ENCODE data around the gene KRTAP12-1.

The KRTAP12-1 gene, protein sequence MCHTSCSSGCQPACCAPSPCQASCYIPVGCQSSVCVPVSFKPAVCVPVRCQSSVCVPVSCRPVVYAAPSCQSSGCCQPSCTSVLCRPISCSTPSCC

DNA sequence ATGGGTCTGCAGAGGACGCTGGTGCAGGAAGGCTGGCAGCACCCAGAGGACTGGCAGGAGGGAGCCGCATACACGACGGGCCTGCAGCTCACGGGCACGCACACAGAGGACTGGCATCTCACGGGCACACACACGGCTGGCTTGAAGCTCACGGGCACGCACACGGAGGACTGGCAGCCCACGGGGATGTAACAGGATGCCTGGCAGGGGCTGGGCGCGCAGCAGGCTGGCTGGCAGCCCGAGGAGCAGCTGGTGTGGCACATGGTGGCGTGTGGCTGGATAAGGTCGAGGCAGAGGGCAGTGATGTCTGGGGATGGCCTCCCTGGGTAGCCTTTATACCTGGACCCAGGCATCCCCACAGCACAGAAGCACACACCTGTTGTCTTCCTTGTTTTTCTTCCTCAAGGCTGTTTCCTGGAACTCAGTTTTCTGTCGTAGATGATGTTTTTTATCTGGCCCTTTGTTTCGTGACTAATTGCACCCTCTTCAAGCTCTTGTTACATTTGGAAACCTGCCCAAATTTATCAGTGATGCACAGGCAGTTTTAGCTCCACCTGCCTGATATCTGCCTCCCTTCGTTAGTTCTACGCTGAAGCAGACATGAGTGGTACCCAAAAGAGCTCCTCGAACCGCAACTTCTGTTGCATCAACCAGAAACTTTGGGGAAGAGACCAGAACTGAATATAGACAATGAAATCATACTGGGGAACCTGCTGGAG lies at the start of gene KRTAP12-1:
TSS of gene KRTAP12-1 (minus strand) at position 303 of the 719 bp plus-strand sequence. CDS start at position 263, 40 bp downstream.
- DNase-seq (ENCODE audit: low read depth in 2 of 3, low spot score in 1 of 3): no peak

DNA sequence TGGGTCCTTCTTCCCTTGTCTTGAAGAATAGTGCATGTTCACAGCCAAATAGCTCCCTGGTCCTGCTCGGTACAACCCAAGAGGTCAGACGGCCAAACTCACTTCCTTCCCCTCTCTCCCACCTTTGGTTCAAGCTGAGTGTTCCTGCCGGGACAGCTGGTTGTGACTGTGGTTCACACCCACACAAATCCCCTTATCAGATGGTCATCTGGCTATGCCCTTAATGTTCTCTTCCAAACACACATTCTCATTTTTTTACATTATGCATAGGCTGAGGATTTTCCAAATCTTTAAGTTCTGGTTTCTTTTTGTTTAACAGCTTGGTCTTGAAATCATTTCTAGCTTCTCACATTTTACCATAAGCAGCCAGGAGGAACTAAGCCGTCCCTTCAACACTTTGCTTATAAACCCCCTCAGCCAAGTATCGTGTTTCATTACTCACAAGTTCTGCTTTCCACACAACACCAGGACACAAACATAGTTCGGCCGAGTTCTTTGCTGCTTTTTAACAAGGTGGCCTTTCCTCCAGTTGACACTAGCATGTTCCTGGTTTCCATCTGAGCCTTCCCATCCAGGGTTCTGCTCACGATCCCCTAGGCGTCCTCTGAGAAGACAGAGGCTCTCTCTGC lies 49.1 kb upstream of the KRTAP12-1 start:
- no peak for DNase-seq (ENCODE audit: low read depth in 2 of 3, low spot score in 1 of 3)

- DNase-seq (ENCODE audit: low read depth in 2 of 3, low spot score in 1 of 3): no peak
Measured at GRCh38 chr21:44730028-44730395, 48.0 kb upstream of the KRTAP12-1 start.

DNA sequence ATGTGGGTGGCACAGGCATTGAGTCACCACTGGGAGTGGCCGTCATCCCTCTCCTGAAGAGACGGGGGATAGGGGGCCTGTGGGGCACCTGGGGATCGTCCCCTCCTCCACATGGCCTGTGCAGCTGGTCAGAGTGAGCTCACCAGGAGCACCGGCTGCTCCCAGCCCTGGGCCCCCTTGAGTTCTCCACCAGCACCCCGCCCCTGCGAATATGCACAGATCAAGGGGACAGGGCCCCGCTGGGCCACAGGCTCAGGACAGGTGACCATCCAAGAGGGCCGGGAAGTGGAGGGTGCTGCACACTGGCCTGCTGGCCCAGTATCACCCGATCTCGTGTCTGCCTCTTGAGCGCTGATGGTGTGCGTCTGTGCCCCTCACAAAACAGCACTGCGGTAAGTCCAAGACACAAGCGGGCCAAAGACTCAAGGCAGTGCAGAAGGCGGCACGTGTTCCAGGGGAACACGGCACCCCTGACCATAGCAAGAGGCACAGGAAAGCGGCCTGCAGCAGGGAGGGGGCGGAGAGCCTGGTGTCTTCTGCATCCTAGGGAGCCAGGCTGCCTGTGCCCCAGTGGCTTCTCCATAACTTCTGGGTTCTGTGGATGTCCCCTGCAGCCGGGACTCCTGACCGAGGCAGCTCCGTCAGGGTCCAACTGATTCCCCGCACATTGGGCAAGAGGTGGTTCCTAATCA lies 47.5 kb upstream of the KRTAP12-1 start:
- no peak for DNase-seq (ENCODE audit: low read depth in 2 of 3, low spot score in 1 of 3)

DNA sequence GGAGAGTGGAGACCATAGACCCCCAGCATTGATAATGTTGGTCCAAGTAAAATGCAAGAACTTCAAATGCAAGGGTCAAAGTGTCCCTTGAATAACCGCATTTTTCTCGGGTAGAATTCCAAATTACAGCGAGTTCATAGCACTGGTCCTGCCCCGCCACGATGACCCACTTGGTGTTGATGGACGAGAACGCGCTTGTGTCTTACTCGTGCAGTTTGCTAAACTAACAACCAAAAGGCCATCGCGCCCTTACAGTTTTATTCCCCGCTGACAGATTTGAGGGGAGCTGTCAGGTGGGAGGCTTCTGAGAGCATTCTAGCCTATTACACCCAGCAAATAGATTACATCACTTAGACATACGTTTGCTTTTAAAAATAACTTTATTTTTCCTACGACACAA lies 46.8 kb upstream of the KRTAP12-1 start:
- no peak for DNase-seq (ENCODE audit: low read depth in 2 of 3, low spot score in 1 of 3)

- DNase-seq (ENCODE audit: low read depth in 2 of 3, low spot score in 1 of 3): no peak
Measured at GRCh38 chr21:44727757-44728156, 45.8 kb upstream of the KRTAP12-1 start.

GRCh38 chr21:44727321-44727720 lies 45.4 kb upstream of the KRTAP12-1 start:
- DNase-seq (ENCODE audit: low read depth in 2 of 3, low spot score in 1 of 3): no peak

DNA sequence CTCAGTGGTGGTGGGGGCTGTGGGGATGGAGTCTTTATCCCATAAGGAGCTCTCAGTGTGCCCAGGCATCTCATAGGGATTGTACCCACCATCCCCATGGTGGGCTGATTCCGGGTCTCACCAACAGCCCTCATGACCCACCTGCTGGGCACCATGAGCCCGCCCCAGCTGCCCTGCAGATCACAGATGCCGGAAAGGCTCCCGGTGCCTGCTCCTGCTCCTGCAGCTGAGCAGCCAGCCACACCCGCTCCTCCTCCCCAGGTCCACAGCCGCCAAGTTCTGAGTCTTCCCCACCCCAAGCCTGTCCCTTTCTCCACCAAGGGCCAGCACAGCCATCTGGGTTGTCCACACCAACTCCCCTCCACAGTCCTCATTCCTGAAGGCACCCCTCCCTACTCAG lies 44.9 kb upstream of the KRTAP12-1 start:
- no peak for DNase-seq (ENCODE audit: low read depth in 2 of 3, low spot score in 1 of 3)

- DNase-seq (ENCODE audit: low read depth in 2 of 3, low spot score in 1 of 3): no peak
Measured at GRCh38 chr21:44724926-44725325, 43.0 kb upstream of the KRTAP12-1 start.

GRCh38 chr21:44724196-44724595 lies 42.2 kb upstream of the KRTAP12-1 start:
- DNase-seq (ENCODE audit: low read depth in 2 of 3, low spot score in 1 of 3): no peak

- no peak for DNase-seq (ENCODE audit: low read depth in 2 of 3, low spot score in 1 of 3)
Measured at GRCh38 chr21:44723177-44724131, 41.5 kb upstream of the KRTAP12-1 start.

DNA sequence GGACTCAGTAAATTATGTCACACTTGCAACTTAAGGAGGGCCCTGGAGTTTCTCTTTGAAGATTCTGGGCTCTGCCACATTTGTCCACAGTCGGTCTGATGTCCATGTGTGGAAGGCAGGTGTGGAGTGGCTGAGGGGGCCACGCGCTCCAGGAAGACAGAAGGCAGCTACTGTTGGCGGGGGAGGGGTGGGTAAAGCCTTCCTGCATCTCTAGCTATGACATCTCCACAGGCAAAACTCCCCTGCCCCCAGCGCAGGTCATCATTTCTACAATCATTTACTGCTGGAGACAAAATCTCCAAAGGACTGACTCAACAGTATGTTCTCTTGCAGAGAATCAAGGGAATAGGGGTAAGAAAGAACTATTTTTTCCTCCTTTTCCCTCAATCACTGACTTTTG lies 40.8 kb upstream of the KRTAP12-1 start:
- no peak for DNase-seq (ENCODE audit: low read depth in 2 of 3, low spot score in 1 of 3)

- no peak for DNase-seq (ENCODE audit: low read depth in 2 of 3, low spot score in 1 of 3)
Measured at GRCh38 chr21:44720170-44720569, 38.2 kb upstream of the KRTAP12-1 start.

- DNase-seq (ENCODE audit: low read depth in 2 of 3, low spot score in 1 of 3): no peak
Measured at GRCh38 chr21:44718571-44718970, 36.6 kb upstream of the KRTAP12-1 start.

GRCh38 chr21:44718093-44718492 lies 36.1 kb upstream of the KRTAP12-1 start:
- no peak for DNase-seq (ENCODE audit: low read depth in 2 of 3, low spot score in 1 of 3)

DNA sequence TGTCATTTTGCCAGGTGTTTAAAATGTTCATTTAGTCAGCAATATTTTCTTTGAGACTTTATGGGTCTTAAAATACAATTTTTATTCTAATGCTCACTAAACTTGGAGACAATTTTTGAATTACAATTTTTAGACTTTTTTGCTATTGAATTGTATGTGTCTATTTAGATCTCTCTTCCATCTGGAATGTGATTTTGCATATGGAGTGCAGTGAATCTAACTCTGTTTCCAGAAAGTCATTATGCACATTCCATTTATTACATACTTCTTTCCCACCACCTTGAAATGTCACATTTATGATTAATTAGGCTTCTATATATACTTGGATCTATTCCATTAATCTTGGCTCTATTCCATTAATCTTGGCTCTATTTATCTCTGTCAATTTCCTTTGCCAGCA lies 35.0 kb upstream of the KRTAP12-1 start:
- no peak for DNase-seq (ENCODE audit: low read depth in 2 of 3, low spot score in 1 of 3)

GRCh38 chr21:44714905-44715304 lies 32.9 kb upstream of the KRTAP12-1 start:
- DNase-seq (ENCODE audit: low read depth in 2 of 3, low spot score in 1 of 3): no peak

- no peak for DNase-seq (ENCODE audit: low read depth in 2 of 3, low spot score in 1 of 3)
Measured at GRCh38 chr21:44713846-44714245, 31.9 kb upstream of the KRTAP12-1 start.

DNA sequence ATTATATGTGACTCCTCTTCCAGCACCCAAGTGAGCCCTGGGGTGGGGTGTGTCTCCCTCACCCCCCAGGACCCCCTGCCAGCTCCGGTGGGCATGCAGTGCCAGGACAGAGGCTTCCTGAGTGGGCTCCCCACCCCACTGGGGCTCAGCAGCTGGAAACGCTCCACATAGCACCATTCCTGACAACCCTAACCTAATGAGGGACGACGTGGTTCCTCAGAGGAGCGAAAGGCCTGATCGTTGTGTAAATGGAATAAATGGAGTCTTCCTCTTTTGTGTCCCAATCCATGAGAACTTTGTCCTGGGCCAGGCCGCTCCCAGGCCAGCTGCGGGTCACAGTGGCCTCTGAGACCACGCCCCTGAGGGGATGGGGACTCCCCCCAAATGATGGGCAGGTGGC lies 31.2 kb upstream of the KRTAP12-1 start:
- no peak for DNase-seq (ENCODE audit: low read depth in 2 of 3, low spot score in 1 of 3)

GRCh38 chr21:44712203-44713028 lies 30.5 kb upstream of the KRTAP12-1 start:
- no peak for DNase-seq (ENCODE audit: low read depth in 2 of 3, low spot score in 1 of 3)

Data from stimulated activated CD4-positive, alpha-beta T cell treated with anti-CD3 and anti-CD28 coated beads, Interleukin-12 subunit alpha, Interleukin-12 subunit beta, amount 100 ng/mL, for 48 hours (primary cell).